Measurements from ENCODE around the gene ZNF549. TPM values are rescaled to one million over a fixed set of nuclear protein-coding genes. Genes with fewer than 3 reads are reported as not detected.
A peak's percentile ranks its signal among the peaks of the same experiment; 100 is the strongest.
"Not testable (repeated sequence)": the region's sequence is repeated elsewhere in the genome, so short reads cannot be mapped to it uniquely, and the experiment has no call there.

Gene ZNF549
- 6.8 to 7.4 TPM (median 7.1 TPM) in 3 replicates for total RNA-seq
- long read RNA-seq, full-length matches to known transcripts = 13 of 19 reads
- long read RNA-seq, partial matches to known transcripts = 0 of 19 reads
- long read RNA-seq, other reads (novel, unspliced or antisense) = 6 of 19 reads

DNA sequence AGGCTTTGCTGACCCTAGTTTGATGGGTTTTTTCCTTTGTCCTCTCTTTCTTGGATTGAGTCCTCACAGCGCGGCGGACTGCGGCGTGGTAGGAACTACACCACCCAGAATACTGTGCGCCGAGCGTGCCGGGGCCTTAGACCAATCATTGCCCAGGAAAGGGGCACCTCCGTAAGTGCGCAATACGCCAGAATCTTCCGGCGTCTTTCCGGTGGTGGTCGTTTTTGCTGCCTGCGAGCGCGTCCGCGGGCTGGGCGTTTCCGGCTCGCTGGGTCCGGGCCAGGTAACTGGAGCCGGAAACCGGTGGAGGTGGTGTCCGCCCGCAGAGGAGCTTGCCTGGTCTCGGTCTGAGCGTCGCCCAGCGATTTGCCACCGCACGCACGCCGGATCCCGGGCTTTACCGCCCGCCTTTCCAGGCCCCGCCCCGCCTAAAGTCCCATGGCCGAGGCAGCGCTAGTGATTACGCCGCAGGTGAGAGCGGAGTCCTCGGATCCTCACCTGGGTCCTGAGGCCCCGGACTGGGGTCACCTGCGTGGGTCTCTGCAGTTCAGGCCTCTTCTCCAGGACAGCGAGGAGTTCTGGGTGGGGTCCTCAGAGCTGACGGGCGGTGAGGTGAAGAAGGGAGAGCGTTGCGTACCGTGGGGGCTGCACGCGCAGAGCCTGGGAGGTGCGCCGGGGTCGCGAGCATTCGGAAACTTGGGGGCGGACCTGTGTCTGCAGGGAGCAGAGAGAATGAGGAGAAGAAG, at the start of gene ZNF549:
TSS of gene ZNF549 (plus strand) at position 221 of the 746 bp plus-strand sequence. CDS start at position 439, 218 bp downstream.
- peak within 1 kb of the TSS; percentile 95 for H3K4me3 Mint-ChIP-seq (ENCODE audit: unreplicated experiment)
- DNase-seq (ENCODE audit: low spot score) = peak; percentile 97
- H3K27me3 Mint-ChIP-seq (ENCODE audit: low read depth) = no peaks in the 10 kb centered on the region
- peaks cover 25% of the 10 kb centered on the region for H3K36me3 Mint-ChIP-seq (ENCODE audit: low read depth)
- no peak for TF ChIP-seq CTCF (IDR thresholded peaks at IDR 0.05)
- peaks cover 19% of the 10 kb centered on the region for H3K4me1 Mint-ChIP-seq (ENCODE audit: low read depth)
- H3K9me3 Mint-ChIP-seq (ENCODE audit: low read depth) = peaks cover 30% of the 10 kb centered on the region
- H3K27ac Mint-ChIP-seq (ENCODE audit: unreplicated experiment) = peak within 1 kb of the TSS; percentile 78

DNA sequence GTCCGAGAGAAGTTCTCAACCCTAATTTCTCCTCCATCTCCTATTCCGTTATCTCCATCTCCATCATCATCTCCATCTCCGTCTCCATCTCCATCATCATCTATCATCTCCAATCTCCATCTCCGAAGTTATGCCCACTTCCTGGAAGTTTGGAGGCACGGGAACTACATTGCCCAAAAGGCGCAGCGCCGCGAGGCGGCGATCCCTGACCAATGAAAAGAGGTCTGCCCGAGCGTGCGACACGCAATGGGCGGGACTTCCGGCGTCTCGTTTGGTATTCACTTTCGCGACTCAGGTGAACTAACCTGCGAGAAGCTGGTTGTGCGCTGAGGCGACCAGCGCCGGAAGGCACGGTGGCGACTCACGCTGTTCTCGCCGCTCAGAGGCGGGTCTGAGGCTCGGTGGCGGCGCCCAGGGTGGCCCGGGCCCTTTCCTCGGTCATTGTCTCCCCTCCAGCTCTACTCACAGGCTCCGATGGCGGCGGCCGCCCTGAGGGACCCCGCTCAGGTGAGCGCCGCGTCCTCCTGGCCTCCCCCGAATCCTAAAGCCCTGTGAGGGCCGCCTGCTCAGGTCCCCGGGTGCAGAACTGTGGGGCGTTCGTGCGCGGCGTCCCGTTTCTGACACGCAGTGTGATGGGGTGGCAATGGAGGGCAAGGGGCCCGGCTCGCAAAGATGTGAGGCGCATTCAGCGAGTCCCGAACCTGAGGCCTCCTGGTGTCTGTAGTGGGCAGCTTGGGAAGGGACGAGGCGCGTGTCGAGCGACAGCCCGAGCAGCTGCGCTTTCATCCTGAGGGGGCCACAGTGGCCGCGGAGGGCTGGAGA, 39.5 kb upstream of the ZNF549 start, which contains the start of gene ZNF419:
TSS of gene ZNF419 (plus strand) at position 274 of the 822 bp plus-strand sequence. CDS start at position 475, 201 bp downstream.
- Mint-ChIP-seq H3K9me3 (ENCODE audit: low read depth) (peaks cover 37% of the 10 kb centered on the region), H3K4me3 (ENCODE audit: unreplicated experiment) (peak within 1 kb of the TSS; percentile 77), H3K36me3 (ENCODE audit: low read depth) (peaks cover 37% of the 10 kb centered on the region), H3K27ac (ENCODE audit: unreplicated experiment) (peak within 1 kb of the TSS; percentile 86), H3K4me1 (ENCODE audit: low read depth) (peaks cover 13% of the 10 kb centered on the region)
- peak; percentile 39 for TF ChIP-seq CTCF (IDR thresholded peaks at IDR 0.05)
- not testable (repeated sequence) for H3K27me3 Mint-ChIP-seq (ENCODE audit: low read depth)
- DNase-seq (ENCODE audit: low spot score) = peak; percentile 96

- H3K27me3 Mint-ChIP-seq (ENCODE audit: low read depth); DNase-seq (ENCODE audit: low spot score): not testable (repeated sequence)
- H3K27ac Mint-ChIP-seq (ENCODE audit: unreplicated experiment) = peak overlapping the region; percentile 86
- H3K4me3 Mint-ChIP-seq (ENCODE audit: unreplicated experiment) = peak overlapping the region; percentile 77
- peaks cover 13% of the 10 kb centered on the region for H3K4me1 Mint-ChIP-seq (ENCODE audit: low read depth)
- peaks cover 43% of the 10 kb centered on the region for H3K9me3 Mint-ChIP-seq (ENCODE audit: low read depth)
- H3K36me3 Mint-ChIP-seq (ENCODE audit: low read depth) = peaks cover 42% of the 10 kb centered on the region
Observed at GRCh38 chr19:57488299-57488644, 38.9 kb upstream of the ZNF549 start.

- Mint-ChIP-seq H3K9me3 (ENCODE audit: low read depth) (peaks cover 68% of the 10 kb centered on the region), H3K36me3 (ENCODE audit: low read depth) (peaks cover 49% of the 10 kb centered on the region), H3K27ac (ENCODE audit: unreplicated experiment) (peak overlapping the region; percentile 80), H3K4me3 (ENCODE audit: unreplicated experiment) (peak overlapping the region; percentile 77), H3K4me1 (ENCODE audit: low read depth) (peaks cover 16% of the 10 kb centered on the region)
- H3K27me3 Mint-ChIP-seq (ENCODE audit: low read depth); DNase-seq (ENCODE audit: low spot score): not testable (repeated sequence)
Observed at GRCh38 chr19:57499332-57499679, 27.9 kb upstream of the ZNF549 start.

DNA sequence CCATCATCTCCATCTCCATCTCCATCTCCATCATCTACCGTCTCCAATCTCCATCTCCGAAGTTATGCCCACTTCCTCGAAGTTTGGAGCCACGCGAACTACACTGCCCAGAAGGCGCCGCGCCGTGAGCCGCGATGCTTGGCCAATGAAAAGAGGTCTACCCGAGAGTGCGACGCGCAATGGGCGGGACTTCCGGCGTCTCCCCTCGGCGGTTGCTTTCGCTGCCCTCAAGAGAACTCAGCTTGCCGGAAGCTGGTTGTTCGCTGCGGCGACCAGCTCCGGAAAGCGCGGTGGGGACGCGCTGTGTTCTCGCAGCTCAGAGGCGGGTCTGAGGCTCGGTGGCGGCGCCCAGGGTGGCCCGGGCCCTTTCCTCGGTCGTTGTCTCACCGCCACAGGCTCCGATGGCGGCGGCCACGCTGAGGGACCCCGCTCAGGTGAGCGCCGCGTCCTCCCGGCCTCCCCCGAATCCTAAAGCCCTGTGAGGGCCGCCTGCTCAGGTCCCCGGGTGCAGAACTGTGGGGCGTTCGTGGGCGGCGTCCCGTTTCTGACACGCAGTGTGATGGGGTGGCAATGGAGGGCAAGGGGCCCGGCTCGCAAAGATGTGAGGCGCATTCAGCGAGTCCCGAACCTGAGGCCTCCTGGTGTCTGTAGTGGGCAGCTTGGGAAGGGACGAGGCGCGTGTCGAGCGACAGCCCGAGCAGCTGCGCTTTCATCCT, 27.3 kb upstream of the ZNF549 start, which contains the start of gene ZNF773:
TSS of gene ZNF773 (plus strand) at position 259 of the 716 bp plus-strand sequence. CDS start at position 402, 143 bp downstream.
- peak; percentile 16 for TF ChIP-seq CTCF (IDR thresholded peaks at IDR 0.05)
- peak within 1 kb of the TSS; percentile 85 for H3K27ac Mint-ChIP-seq (ENCODE audit: unreplicated experiment)
- peaks cover 64% of the 10 kb centered on the region for H3K9me3 Mint-ChIP-seq (ENCODE audit: low read depth)
- H3K27me3 Mint-ChIP-seq (ENCODE audit: low read depth) = not testable (repeated sequence)
- peak; percentile 98 for DNase-seq (ENCODE audit: low spot score)
- H3K4me3 Mint-ChIP-seq (ENCODE audit: unreplicated experiment) = peak within 1 kb of the TSS; percentile 77
- peaks cover 16% of the 10 kb centered on the region for H3K4me1 Mint-ChIP-seq (ENCODE audit: low read depth)
- H3K36me3 Mint-ChIP-seq (ENCODE audit: low read depth) = peaks cover 48% of the 10 kb centered on the region

GRCh38 chr19:57500400-57500799, 26.8 kb upstream of the ZNF549 start:
- Mint-ChIP-seq H3K36me3 (ENCODE audit: low read depth) (peaks cover 48% of the 10 kb centered on the region), H3K27ac (ENCODE audit: unreplicated experiment) (peak overlapping the region; percentile 85), H3K9me3 (ENCODE audit: low read depth) (peaks cover 64% of the 10 kb centered on the region), H3K4me3 (ENCODE audit: unreplicated experiment) (peak overlapping the region; percentile 77), H3K4me1 (ENCODE audit: low read depth) (peaks cover 16% of the 10 kb centered on the region)
- not testable (repeated sequence) for DNase-seq (ENCODE audit: low spot score); H3K27me3 Mint-ChIP-seq (ENCODE audit: low read depth)

All from chondrocyte (in vitro differentiated cells).